H1 (cell line): ENCODE results near the gene SIK3.

Source experiments
- ATF3 ChIP-seq: IDR thresholded peaks from 2 replicates; pipeline ENCODE4 v1.6.1; 2011; ENCODE audit warnings: low read depth, mild to moderate bottlenecking, low read length; ENCODE audit not compliant: insufficient read depth
- EGR1 ChIP-seq: IDR thresholded peaks from 2 replicates; pipeline ENCODE4 v1.6.1; 2011; ENCODE audit warnings: low read depth, low read length, borderline replicate concordance
- EZH2 ChIP-seq: fragments of 200-600 bp; sonication (generic); IDR thresholded peaks from 2 replicates; pipeline ENCODE4 v1.7.1; 2012; ENCODE audit warnings: low read depth, mild to moderate bottlenecking, moderate library complexity, low read length, inconsistent platforms; ENCODE audit not compliant: severe bottlenecking
- GABPA ChIP-seq: IDR thresholded peaks from 2 replicates; pipeline ENCODE4 v1.6.1; 2011; ENCODE audit warnings: mild to moderate bottlenecking, low read length, moderate library complexity, borderline replicate concordance; ENCODE audit not compliant: insufficient read depth
- HDAC2 ChIP-seq, 2 experiments: fragments of 300-600 bp in 1 of 2; sonication (generic) in 1 of 2; IDR thresholded peaks; 2 replicates each; pipeline ENCODE4 v1.6.1; 2011 to 2012; ENCODE audit warnings: low read depth in 2 of 2, low read length in 2 of 2, mild to moderate bottlenecking in 2 of 2, moderate library complexity in 2 of 2, borderline replicate concordance in 1 of 2, inconsistent platforms in 1 of 2
- KDM5A ChIP-seq: fragments of 200-600 bp; IDR thresholded peaks from 2 replicates; pipeline ENCODE4 v1.7.1; 2012; ENCODE audit warnings: mild to moderate bottlenecking, low read length, inconsistent platforms, mixed read lengths
- POLR2A ChIP-seq, 2 experiments: IDR thresholded peaks; 1 replicate in 1 of 2; 2 replicates in 1 of 2; pipeline ENCODE4 v1.6.1; 2011; ENCODE audit warnings: low read depth in 2 of 2, low read length in 2 of 2, mild to moderate bottlenecking in 2 of 2; ENCODE audit errors: control extremely low read depth in 1 of 2
- RAD21 ChIP-seq, 2 experiments: IDR thresholded peaks in 1 of 2; conservative IDR thresholded peaks in 1 of 2; 2 replicates each; pipeline ENCODE4 v1.6.1; 2011; ENCODE audit warnings: low read depth in 2 of 2, low read length in 2 of 2, improper control_type of control experiment in 1 of 2, inconsistent platforms in 1 of 2, mild to moderate bottlenecking in 1 of 2, moderate library complexity in 1 of 2
- RFX5 ChIP-seq: IDR thresholded peaks from 2 replicates; pipeline ENCODE4 v1.6.1; 2011; ENCODE audit warnings: low read depth, low read length, improper control_type of control experiment, borderline replicate concordance
- SUZ12 ChIP-seq: fragments of 200-600 bp; sonication (generic); IDR thresholded peaks from 2 replicates; pipeline ENCODE4 v1.6.1; 2012; ENCODE audit warnings: mild to moderate bottlenecking, inconsistent platforms, low read length, moderate library complexity, mixed read lengths
- TAF1 ChIP-seq: IDR thresholded peaks from 2 replicates; pipeline ENCODE4 v1.6.1; 2011; ENCODE audit warnings: mild to moderate bottlenecking, low read depth, low read length
- TAF7 ChIP-seq: optimal IDR thresholded peaks from 2 replicates; pipeline ENCODE3; 2011; ENCODE audit warnings: low read depth, mild to moderate bottlenecking, inconsistent platforms, low read length, moderate library complexity, borderline replicate concordance
- TF ChIP-seq, protein P1 (sequence below), 3 experiments: IDR thresholded peaks; 1 replicate in 2 of 3; 2 replicates in 1 of 3; pipeline versions ENCODE4 v1.5.1 to v1.6.1; 2011; ENCODE audit warnings: low read length in 3 of 3, mild to moderate bottlenecking in 3 of 3, inconsistent platforms in 2 of 3, low read depth in 1 of 3, moderate library complexity in 1 of 3; ENCODE audit not compliant: insufficient read depth in 1 of 3; ENCODE audit errors: control extremely low read depth in 1 of 3

GRCh38 chr11:116901211-116901610 is 197.0 kb downstream of the SIK3 start:
- TF ChIP-seq HDAC2 (IDR thresholded peaks at IDR 0.05; ENCODE audit: borderline replicate concordance in 1 of 2, low read depth in 2 of 2, low read length in 2 of 2) (no peak), SUZ12 (no peak), RAD21 (IDR thresholded peaks at IDR 0.05 in 1 of 2, conservative IDR thresholded peaks at IDR 0.05 in 1 of 2; ENCODE audit: low read depth in 2 of 2, low read length in 2 of 2) (no peak), ATF3 (no peak), KDM5A (no peak), TAF1 (no peak), TAF7 (no peak), POLR2A (IDR thresholded peaks at IDR 0.05; ENCODE audit: control extremely low read depth in 1 of 2, low read depth in 2 of 2, low read length in 2 of 2) (no peak), EGR1 (no peak), GABPA (no peak), EZH2 (no peak), RFX5 (no peak)
- TF ChIP-seq, protein P1, sequence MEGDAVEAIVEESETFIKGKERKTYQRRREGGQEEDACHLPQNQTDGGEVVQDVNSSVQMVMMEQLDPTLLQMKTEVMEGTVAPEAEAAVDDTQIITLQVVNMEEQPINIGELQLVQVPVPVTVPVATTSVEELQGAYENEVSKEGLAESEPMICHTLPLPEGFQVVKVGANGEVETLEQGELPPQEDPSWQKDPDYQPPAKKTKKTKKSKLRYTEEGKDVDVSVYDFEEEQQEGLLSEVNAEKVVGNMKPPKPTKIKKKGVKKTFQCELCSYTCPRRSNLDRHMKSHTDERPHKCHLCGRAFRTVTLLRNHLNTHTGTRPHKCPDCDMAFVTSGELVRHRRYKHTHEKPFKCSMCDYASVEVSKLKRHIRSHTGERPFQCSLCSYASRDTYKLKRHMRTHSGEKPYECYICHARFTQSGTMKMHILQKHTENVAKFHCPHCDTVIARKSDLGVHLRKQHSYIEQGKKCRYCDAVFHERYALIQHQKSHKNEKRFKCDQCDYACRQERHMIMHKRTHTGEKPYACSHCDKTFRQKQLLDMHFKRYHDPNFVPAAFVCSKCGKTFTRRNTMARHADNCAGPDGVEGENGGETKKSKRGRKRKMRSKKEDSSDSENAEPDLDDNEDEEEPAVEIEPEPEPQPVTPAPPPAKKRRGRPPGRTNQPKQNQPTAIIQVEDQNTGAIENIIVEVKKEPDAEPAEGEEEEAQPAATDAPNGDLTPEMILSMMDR (IDR thresholded peaks at IDR 0.05; ENCODE audit: control extremely low read depth in 1 of 3, insufficient read depth in 1 of 3, low read depth in 1 of 3, low read length in 3 of 3), result no peak
